Fibroblast of skin of left biceps (primary cell): Measurements from ENCODE around the gene OTOP2.
"Not testable (repeated sequence)": the region's sequence is repeated elsewhere in the genome, so short reads cannot be mapped to it uniquely, and the experiment has no call there.

ENCODE experiments used
- DNase-seq, 2 experiments: peaks; one replicate each; pipeline ENCODE4 v3.0.0-alpha.2; 2013; ENCODE audit warnings: low read depth in 2 of 2

OTOP2 gene

GRCh38 chr17:74900208-74900607 is 23.9 kb upstream of the OTOP2 start:
- no peak for DNase-seq

GRCh38 chr17:74901353-74902135 is 22.5 kb upstream of the OTOP2 start:
- DNase-seq, result no peak

- no peak for DNase-seq
Measured at GRCh38 chr17:74903034-74903433, 21.0 kb upstream of the OTOP2 start.

GRCh38 chr17:74903671-74904070 is 20.4 kb upstream of the OTOP2 start:
- no peak for DNase-seq

GRCh38 chr17:74904687-74905409 is 19.2 kb upstream of the OTOP2 start:
- no peak for DNase-seq

GRCh38 chr17:74906214-74906793 is 17.8 kb upstream of the OTOP2 start:
- not testable (repeated sequence) for DNase-seq

GRCh38 chr17:74907012-74907411 is 17.1 kb upstream of the OTOP2 start:
- DNase-seq, result no peak

- DNase-seq, result not testable (repeated sequence)
Measured at GRCh38 chr17:74909097-74909496, 15.0 kb upstream of the OTOP2 start.

GRCh38 chr17:74911423-74911822 is 12.7 kb upstream of the OTOP2 start:
- not testable (repeated sequence) for DNase-seq

GRCh38 chr17:74916136-74916850 is 7.8 kb upstream of the OTOP2 start:
- DNase-seq, result no peak

- DNase-seq, result no peak
Measured at GRCh38 chr17:74916851-74917199, 7.2 kb upstream of the OTOP2 start.

- DNase-seq, result no peak
Measured at GRCh38 chr17:74917430-74917829, 6.6 kb upstream of the OTOP2 start.

- DNase-seq, result no peak
Measured at GRCh38 chr17:74918906-74919305, 5.2 kb upstream of the OTOP2 start.

- no peak for DNase-seq
Measured at GRCh38 chr17:74919440-74920305, 4.4 kb upstream of the OTOP2 start.

- DNase-seq, result no peak
Measured at GRCh38 chr17:74920306-74920620, 3.8 kb upstream of the OTOP2 start.

GRCh38 chr17:74920642-74921025 is 3.4 kb upstream of the OTOP2 start:
- DNase-seq, result no peak

GRCh38 chr17:74921026-74921681 is 2.9 kb upstream of the OTOP2 start:
- DNase-seq, result no peak

GRCh38 chr17:74921769-74922168 is 2.3 kb upstream of the OTOP2 start:
- no peak for DNase-seq

- DNase-seq, result no peak
Measured at GRCh38 chr17:74922172-74922571, 1.9 kb upstream of the OTOP2 start.

- no peak for DNase-seq
Measured at GRCh38 chr17:74922694-74923537, 1.2 kb upstream of the OTOP2 start, which contains the start of gene USH1G. Gene USH1G (minus strand): TSS chr17:74923255. CDS start chr17:74923073, 182 bp downstream.
